DMS153 treated with DMSO at 0.1 percent for 48 hours (cell line): ENCODE results near the gene TBC1D32.
"Not testable (repeated sequence)": the region's sequence is repeated elsewhere in the genome, so short reads cannot be mapped to it uniquely, and the experiment has no call there.

Source experiments
- DNase-seq: peaks from one replicate; lab custom pipeline; 2025; ENCODE audit not compliant: unreplicated experiment; lab: John Stamatoyannopoulos, UW

TBC1D32 gene, protein sequence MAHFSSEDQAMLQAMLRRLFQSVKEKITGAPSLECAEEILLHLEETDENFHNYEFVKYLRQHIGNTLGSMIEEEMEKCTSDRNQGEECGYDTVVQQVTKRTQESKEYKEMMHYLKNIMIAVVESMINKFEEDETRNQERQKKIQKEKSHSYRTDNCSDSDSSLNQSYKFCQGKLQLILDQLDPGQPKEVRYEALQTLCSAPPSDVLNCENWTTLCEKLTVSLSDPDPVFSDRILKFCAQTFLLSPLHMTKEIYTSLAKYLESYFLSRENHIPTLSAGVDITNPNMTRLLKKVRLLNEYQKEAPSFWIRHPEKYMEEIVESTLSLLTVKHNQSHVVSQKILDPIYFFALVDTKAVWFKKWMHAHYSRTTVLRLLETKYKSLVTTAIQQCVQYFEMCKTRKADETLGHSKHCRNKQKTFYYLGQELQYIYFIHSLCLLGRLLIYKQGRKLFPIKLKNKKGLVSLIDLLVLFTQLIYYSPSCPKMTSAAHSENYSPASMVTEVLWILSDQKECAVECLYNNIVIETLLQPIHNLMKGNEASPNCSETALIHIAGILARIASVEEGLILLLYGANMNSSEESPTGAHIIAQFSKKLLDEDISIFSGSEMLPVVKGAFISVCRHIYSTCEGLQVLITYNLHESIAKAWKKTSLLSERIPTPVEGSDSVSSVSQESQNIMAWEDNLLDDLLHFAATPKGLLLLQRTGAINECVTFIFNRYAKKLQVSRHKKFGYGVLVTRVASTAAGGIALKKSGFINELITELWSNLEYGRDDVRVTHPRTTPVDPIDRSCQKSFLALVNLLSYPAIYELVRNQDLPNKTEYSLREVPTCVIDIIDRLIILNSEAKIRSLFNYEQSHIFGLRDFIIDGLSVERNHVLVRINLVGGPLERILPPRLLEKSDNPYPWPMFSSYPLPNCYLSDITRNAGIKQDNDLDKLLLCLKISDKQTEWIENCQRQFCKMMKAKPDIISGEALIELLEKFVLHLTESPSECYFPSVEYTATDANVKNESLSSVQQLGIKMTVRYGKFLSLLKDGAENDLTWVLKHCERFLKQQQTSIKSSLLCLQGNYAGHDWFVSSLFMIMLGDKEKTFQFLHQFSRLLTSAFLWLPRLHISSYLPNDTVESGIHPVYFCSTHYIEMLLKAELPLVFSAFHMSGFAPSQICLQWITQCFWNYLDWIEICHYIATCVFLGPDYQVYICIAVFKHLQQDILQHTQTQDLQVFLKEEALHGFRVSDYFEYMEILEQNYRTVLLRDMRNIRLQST

DNA sequence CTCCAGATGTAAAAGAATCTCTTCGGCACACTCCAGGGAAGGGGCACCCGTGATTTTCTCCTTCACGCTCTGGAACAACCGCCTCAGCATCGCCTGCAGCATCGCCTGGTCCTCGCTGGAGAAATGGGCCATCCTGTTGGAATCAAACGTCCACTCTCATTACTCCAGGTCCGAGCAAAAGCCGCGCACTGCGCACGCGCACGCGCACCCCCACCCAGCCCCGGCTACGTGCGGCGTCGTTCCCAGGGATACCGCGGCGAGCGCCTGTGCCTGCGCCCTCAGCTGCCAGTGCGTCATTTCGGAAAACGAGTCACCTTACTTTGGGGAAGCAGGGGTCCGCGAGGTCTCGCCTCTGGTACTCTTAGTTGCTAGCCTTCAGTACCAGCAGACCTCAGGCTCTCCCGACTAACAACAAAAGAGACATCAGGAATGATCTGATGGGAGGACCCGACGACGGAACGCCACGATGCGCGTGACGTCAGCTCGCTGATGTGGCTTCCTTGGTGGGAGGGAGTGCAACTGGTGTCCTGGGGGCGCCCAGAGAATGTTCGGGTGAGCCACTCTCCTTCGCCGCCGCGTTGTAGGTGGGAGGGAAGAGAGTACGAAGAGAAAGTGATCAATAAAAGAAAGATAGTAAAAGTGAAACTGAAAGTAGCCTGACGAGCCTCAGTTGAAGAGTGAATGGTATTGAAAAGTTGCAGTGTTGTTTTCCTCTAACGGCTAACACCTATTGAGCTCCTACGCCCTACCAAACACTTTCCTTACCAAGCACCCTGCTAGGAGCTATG is at the start of gene TBC1D32:
TBC1D32 (minus strand) TSS at position 182 of the 788 bp plus-strand sequence; CDS start at position 132, 50 bp downstream.
- DNase-seq = peak; percentile 84

- no peak for DNase-seq
These were observed 49.2 kb upstream of the TBC1D32 start for GRCh38 chr6:121383478-121383877.

DNA sequence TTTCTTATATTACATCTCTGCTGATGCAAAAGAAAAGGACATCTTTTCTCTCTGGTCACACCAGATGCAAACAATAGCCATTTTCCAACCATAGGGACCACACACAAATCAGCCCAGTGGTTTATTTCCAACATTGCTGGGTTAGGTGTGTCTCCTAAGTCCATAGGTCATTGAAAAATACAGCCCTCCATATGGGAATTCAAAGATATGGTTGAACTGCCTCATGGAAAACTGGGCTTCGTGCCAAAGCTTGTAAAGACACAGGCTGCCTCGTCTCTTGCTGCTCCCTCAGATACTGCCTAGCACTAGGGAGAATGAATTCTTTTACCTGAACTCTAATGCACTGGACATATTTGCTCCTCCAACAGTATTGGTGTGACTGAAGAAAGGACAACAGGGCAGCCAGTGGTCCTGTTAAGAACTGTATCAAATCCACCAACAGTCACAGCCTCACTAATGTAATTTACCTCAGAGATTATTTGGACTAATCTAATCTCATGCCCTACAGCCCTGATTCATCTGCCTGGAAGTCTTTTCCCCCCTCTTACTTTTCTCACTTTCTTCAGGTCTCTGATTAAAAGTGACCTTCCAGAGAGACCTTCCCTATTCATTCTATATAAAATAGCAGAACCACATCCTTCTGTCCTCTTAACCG is 48.3 kb upstream of the TBC1D32 start:
- DNase-seq = no peak

DNA sequence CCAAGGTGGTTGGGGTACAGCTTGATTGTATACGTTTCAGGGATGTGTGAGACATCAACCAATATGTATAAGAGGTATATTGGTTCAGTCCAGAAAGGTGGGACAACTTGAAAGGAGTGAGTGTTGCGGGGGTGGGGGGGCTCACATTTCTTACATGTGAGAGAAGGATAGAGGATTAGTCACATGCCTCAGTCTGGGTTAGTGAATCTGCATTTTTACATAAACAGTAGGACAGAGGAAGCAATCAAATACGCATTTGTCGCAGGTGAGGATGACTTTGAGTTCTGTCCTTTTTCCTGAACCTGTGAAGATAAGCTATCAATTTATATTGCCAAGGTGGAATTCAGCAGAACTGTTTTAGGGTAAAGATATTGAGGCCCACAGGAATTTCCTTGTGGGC is 42.1 kb upstream of the TBC1D32 start:
- DNase-seq = no peak

DNA sequence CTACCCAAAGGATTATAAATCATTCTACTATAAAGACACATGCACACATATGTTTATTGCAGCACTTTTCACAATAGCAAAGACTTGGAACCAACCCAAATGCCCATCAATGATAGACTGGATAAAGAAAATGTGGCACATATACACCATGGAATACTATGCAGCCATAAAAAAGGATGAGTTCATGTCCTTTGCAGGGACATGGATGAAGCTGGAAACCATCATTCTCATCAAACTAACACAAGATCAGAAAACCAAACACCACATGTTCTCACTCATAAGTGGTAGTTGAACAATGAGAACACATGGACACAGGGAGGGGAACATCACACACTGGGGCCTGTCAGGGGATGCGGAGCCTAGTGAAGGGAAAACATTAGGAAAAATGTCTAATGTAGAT is 39.9 kb upstream of the TBC1D32 start:
- DNase-seq = not testable (repeated sequence)

DNA sequence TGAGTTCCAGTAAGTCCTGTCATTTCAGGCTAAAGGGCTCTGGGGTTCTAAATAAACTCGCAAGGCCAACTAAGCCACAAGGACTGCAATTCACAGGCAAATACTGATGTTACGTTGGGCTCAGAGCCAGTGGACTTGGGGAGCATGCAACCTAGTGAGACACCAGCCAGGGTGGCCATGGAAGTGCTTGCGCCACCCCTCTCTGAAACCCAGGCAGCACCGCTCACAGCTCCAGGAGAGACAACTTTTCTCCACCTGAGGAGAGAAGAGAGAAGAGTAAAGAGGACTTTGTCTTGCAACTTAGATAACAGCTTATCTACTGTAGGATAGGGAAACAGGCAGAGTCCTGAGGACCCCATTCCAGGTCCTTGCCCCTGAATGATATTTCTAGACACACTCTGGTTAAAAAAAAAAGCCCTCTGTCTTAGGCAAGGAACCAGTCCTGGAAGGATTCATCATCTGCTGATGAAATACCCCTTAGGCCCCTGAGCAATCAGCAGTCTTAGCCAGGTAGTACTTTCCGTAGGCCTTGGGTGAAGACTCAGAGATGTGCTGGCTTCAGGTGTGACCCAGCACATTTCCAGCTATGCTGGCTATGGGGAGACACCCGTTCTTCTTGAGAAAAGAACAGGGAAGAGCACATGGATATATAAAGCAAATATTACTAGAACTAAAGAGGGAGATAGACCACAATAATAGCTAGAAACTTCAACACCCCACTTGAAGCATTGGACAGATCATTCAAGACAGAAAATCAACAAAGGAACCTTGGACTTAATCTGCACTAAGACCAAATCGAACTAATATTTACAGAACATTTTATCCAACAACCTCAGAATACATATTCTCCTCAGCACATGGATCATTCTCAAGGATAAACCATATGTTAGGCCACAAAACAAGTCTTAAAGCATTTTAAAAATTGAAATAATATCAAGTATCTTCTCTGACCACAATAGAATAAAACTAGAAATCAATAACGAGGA is 31.5 kb upstream of the TBC1D32 start:
- no peak for DNase-seq

DNA sequence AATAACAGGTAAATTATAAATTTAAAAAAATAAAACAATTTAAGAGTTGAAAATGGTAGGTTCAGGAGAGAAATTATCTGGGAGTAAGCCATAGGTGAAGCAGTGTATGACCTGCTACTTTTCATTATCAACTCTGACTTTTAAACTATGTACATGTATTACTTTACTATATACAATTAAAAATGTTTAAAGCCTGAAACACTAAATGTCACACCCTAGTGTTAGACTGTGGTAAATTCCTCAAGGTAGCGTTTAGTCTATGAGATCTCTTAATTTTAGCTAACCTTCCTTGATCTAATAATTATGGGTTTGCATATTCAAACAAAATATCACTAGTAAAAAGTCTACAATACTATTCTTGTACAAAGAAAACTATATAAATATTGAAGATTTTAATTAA is 22.3 kb upstream of the TBC1D32 start:
- no peak for DNase-seq

DNA sequence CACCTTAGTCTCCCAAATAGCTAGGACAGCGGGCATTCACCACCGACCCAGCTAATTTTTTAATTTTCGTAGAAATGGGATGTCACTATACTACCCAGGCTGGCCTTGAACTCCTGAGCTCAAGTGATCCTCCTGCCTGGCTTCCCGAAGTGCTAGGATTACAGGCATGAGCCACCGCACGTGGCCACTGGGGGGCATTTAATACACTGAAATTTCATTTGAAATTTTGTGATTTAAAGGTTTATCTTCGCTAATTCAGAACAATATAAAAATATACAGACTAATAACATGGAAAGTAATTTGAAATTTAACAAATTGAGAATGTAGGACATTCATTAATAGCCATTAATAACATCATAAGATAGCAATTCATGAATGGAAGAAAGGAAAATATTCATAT is 20.5 kb upstream of the TBC1D32 start:
- no peak for DNase-seq

- no peak for DNase-seq
These were observed 18.7 kb upstream of the TBC1D32 start for GRCh38 chr6:121352941-121353340.

DNA sequence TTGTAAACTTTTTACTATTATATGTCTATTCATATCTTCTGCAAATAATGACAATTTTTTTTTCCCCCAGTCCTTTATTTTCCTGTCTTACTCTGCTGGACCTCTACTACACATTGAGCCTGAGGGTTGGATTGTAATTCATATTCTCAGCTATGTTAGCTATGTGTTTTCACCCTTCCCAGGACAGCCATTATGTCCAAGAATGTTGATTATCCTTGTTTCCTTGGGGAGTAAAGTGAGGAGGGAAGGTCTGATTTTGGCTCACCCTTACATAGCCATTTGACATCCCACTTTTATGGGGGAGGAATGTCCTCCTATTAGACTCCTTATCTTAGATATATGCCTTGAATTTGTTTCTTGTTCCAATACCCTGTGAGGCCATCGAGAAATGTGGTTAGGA is 17.6 kb upstream of the TBC1D32 start:
- DNase-seq = no peak

- no peak for DNase-seq
These were observed 15.3 kb upstream of the TBC1D32 start for GRCh38 chr6:121349596-121349995.

DNA sequence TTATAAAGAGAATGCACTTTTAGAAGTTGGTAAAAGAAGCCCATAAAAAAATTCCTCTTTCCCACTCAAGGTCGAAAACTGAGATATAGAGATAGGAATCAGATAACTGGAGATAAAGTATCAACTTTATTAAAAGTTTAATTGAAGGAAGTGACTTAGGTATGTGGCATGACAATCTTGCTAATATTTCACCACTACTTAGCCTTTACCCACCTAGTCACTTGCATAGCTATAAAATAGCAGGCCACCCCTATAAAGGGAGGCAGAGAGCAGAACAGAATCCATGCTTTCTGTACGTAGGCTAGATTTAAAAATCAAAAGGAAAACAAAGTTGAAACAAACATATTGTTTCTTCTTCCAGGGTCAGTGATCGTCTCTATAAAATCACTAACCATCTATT is 13.2 kb upstream of the TBC1D32 start:
- DNase-seq = no peak

- DNase-seq = no peak
These were observed 10.3 kb upstream of the TBC1D32 start for GRCh38 chr6:121344539-121344938.

GRCh38 chr6:121339639-121340226 is 5.5 kb upstream of the TBC1D32 start:
- no peak for DNase-seq

DNA sequence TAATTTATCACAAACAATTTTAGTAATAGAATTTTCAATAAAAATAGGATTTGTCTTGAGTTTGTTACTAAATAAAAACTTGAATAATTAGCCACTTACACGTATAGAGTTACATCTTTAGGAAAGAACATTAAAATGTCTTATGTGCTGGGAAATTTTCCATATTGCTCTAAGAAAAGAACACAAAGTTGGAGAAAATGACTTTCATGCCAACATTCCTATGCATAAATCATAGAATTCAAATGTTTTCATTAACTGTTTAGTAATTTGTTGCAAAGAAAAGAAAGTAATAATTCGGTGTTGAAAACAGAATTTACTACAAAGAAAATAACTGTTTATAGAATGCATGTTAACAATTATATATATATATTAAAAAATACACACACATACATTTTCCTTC is 4.7 kb upstream of the TBC1D32 start:
- no peak for DNase-seq

- DNase-seq = no peak
These were observed 4.1 kb upstream of the TBC1D32 start for GRCh38 chr6:121338366-121338765.

DNA sequence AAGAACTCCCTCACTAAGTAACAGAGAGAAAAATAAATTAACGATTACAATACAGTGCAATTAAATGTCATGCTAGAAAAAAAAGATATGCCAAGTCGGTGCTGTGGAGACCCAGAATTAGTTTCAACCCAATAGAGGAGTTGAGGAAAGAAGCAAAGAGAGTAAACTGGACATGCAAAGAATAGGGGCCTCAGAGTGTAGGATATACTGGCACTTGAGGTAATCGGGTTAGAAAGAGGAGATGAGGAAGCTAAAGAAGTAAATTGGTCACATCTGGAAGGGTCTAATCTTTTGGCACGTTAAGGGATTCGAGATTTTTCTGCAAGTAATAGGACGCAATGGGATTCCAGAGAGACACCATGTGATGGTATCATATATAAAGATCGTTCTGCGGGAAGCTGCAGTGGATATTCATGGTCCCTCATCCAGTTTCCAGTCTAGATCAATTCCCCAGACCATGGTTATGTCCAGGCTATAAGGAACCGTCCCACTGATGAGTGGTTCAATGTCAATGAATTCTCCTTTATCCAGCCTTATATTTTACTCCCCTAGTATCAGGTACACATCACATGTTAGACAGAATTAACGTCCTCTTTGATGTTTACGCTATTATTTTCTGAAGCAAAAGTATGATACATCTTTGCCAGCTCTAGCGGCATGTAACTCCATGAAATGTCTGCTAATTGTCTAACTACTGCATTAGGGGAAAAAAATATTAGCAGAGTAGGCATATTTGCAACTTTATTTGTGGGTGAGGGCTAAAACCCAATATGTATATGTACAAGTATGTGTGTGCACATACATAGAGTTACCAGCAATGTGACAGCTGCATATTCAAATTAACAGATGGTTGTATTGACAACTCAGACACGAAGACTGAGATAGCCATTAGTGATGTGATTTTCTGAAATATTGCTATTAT is 1.1 kb upstream of the TBC1D32 start:
- DNase-seq = no peak
